Measurements from ENCODE around the gene PLCB1.
A peak's percentile ranks its signal among the peaks of the same experiment; 100 is the strongest.
"Not testable (repeated sequence)": the region's sequence is repeated elsewhere in the genome, so short reads cannot be mapped to it uniquely, and the experiment has no call there.

Gene PLCB1

DNA sequence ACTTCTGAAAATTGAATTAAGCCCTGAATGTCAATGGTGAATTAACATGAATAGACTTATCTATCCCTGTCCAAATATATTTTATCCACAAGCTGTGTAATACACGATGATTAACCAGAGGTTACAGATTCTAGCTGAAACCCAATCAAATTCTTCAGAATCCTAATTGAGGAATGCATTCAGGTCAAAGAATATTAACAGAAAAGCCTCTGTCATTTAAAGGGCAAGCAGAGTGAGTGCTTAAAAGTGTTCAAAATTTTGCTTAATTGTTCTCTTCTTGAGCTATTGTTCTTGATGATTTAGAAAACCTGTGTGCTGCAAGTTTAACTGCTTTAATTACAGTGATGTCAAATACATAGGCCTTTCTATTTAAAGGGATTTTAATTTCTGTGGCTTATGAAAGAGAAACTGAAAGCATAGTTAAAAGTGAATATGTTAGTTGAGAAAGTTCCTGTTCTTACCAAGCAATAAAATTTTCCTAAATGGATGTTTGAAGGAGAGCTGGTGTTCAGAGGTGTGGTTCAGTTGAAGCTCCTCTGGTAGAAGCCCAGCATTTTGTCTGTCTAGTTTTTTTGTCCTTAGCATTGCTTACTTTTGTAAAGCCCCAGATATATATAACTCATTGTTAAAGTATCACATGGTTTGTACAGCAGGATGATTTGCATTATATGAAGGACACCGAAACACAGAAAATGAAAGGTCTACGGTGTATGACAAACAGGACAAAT lies 470.5 kb downstream of the PLCB1 start:
- no peak for DNase-seq (ENCODE audit: low read depth)

DNA sequence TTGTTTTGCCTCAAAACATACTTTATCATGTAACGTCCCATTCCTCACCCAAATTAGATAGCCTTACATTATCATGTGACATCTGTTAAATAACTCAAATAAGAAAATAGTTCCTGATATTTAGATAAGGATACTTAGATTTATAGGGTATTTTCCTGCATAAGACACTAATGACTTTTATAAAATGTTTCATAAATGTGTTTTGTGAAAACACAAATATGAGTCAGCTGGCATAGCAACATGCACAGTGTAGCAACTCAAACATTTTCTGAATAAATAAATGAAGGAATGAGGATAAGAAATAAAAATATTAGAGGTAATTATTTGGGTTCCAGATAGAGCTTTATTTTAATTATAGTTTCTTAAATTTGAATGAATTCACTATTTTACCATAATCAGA lies 476.4 kb downstream of the PLCB1 start:
- peak; percentile 6 for DNase-seq (ENCODE audit: low read depth)

DNA sequence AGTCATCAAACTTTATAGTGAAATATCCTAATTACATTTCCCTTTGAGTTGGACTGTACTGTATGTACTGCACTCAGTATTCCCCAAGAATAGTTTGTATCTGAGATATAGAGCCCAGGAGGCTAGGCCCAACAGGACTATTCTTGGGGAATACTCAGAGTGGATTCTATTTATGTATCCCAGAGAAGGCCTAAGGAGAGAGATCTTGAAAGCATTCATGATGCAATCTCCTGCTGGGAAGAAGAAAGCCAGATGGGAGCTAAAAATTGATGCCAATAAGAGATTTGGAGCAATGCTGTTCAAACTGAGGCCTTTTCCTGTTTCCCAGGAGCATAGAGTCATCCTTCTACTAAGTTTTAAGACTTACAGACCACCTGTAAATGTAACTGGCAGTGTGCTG lies 484.7 kb downstream of the PLCB1 start:
- DNase-seq (ENCODE audit: low read depth), result peak; percentile 17

DNA sequence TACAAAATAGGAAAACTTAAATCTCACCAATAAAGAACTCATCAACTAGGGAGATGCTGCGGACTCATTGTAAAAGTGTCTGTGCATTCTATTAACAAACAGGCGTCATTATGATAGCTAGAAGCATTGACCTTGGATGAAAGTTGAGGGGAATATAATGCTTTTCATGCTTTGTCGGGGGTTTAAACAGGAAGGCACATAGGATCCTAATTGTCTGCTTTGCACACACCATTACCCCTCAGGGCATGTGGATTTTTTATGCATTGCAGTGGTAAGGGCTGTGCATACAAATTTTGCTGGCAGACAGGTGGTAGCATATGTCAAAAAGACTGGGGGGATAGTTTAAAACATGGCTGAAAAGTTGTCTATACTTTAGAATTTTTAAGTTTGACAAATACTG lies 488.9 kb downstream of the PLCB1 start:
- no peak for DNase-seq (ENCODE audit: low read depth)

DNA sequence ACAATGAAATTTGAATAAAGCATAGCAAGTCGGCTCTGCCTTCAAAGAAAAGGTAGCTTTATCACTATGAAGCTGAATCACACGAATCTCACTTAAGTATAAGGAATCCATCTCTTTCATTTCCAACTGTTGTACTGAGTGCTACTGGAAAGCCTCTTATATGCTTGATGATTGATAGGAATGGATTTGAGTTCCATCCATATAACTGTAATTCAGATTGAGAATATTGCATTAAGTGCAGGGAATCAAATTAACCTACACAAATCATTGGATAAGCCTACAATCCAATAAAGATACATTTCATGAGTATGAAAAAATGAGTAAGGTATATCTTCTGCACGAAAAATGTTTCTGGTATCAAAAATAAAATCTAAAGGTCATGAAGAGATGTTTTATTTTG lies 492.0 kb downstream of the PLCB1 start:
- DNase-seq (ENCODE audit: low read depth), result no peak

DNA sequence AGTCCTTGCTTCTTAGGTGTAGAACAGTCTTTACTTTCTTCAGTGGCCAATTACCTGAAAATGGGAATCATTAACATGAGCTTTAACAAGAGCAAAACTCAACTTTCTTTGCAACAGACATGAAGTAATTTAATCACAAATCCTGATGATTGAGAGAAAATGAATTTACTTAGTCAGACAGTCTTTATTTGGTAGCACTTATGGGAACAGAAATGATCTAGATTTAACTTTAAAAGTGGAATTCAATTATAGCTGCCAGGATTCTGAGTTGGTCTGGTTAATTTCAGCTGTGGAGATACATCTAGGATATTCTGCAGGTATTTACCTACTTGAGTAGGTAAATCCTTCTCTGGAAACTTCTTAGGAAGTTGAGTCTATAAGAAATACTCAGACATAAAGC lies 492.6 kb downstream of the PLCB1 start:
- DNase-seq (ENCODE audit: low read depth), result no peak

DNA sequence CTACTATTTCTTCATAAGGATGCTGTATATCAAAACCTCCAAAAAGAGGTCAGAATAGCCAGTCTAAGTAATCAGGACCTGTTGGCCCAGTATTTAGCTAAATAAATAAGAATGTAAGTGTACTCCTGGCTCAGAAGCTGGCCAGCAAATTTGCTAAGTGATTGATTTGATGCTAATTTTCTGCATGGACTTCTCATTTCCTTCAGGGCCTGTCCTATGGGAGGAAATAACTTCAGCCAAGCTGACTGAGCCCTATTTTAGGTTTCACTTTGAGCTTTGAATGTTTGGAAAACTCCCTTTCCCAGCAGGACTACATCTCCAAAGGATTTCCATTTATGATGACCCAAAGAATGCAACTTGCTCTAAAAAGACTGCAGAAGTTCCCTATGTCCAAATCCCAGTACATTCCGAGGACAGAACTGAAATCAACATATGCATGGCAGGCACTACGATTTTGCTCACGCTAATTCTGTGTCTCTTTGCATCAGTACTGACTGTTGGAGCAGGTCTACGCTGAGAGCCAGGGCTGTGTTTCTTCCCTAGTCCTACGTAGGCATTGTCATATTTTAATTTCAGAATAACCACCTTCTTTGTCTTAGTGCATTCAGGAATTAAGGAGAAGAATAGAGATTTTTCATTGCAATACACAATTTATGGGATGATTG lies 495.4 kb downstream of the PLCB1 start:
- DNase-seq (ENCODE audit: low read depth), result no peak

DNA sequence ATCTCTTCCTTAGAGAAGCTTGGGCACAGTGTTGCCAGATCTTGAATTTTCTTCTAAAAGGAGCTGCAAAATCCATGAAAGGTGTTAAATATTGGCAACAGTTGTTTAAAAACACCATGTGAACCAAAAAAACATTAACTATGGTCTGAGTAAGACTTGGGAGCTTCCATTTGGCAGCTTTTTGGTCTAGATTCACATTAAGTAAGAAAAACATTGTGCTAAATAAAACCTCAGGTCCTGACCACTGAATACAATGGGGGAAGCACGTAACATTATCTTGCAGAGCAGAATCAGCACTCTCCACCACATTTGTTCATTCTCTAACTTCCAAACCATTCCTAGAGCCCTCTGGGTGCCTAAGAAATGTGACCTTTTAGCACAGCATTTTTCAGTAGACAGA lies 499.2 kb downstream of the PLCB1 start:
- no peak for DNase-seq (ENCODE audit: low read depth)

DNA sequence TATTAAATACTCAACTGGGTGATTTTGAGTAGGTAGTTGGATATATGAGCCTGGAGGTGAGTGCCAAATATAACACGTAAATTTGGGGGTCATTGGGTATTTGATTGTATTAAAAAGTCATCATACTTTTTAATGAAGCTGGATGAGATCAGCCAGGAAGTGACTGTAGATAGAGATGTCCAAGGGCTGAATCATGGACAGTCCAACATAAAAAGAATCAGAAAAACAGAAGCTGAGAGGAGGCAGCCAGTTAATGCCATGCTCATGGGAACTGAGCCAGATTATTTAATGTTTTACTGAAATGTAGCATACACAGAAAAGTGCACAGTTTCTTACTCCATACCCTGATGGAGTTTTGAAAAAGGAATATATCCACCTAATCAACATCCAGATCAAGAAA lies 501.3 kb downstream of the PLCB1 start:
- DNase-seq (ENCODE audit: low read depth), result peak; percentile 6

DNA sequence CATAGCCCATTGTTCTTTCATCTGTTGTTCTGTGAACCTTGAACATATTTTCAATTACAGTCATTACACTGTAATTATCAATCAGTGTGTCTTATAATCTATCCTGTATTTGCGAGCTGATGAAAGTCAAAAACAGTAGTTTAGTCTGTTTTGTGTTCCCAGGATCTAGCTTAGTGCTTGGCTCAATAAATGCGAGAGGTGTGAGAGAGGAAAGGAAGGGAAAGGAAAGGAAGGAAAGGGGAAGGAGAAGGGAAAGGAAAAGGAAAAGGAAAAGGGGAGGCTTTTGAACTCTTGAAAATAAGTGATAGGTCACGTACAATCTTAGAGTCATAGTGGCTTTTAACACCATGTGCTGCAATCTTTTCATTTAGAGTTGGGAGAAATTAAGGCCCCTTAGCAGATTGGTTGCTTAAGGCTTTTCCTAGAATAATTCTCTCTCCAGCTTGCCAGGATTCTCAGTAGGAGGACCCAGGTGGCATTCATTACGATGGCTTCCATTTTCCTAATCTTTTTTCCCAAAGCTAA lies 503.0 kb downstream of the PLCB1 start:
- DNase-seq (ENCODE audit: low read depth), result no peak

DNA sequence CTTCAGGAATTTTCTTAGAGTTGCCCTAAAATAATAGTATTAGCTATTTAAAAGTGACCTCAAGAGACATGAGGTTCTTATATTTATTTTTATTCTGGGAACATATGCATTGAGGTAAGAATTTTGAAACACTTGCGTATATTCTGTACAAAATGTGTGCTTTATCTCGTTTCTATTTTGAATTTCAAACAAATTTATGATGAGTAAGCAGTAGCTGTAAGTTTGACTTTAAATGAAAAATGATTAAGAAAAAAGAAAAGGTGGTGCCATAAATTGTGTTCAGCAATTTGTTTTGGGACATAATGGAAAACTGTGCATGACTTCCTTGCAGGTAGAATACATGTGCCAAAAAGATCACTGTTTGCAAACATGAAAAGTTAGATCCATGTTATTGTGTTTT lies 503.8 kb downstream of the PLCB1 start:
- no peak for DNase-seq (ENCODE audit: low read depth)

DNA sequence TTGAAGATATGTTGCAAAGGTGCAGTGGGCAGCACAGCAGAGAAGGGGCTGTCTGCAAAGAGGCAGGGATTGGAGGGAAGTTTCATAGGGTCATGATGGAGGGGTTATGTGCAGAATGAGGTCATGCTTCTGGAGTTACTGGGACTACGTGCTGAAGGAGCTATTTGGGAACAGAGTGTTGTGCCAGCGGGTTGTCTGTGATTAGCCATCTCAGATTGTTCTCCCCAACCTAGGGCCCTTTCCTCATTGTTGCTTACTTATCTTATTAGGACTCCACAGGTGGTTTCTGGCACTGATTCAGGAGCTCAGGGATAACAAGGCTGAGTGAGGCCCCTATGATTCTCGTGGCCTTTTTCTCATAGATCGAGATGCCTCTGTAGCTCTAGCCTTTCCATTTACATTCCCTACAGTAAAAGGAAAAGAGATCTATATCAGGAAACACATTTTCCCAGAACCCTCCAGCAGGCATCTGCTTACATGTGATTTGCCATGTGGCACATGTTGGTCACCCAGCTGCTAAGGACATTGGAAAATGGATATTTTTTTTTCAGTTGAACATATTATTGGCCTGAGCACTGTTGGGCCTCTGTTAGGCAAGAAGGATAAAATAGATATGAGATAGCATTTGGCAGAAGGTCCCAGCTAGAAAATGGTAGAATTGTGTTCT lies 507.2 kb downstream of the PLCB1 start:
- DNase-seq (ENCODE audit: low read depth), result no peak

DNA sequence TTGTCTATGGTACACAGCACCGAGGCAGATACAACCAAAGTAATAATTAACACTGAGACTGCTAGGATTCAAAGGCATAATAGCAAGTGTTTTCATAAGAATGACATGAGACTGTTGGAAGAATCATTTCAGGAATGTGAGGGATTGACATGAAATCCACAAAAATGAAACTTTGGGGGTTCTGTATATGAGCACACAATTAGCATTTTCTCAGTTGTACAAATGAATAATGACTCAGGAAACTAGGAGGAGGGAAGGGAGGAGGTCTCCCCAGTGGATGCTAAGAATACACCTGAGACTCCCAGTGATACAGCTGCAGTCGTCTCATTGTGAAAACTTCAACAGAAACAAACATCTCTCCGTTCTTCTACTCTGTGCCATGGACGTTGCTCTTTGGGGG lies 508.4 kb downstream of the PLCB1 start:
- DNase-seq (ENCODE audit: low read depth), result no peak

DNA sequence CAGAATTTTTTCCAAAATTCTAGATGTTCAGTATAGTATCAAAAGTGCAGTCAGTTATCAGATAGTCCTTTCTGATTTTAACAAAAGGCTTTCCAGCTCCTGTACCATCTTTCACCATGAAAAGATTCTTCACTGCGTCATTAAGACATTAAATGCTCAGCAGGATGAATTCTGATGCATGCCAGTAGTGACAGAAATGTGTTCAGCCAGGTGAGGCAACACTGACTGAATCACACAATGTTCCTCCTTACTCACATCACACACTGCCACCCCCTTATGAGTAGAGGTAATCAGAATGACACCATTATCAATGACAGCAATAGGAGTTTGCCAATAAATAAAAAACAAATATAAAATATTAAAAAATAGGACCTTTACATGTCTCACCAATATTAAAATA lies 510.2 kb downstream of the PLCB1 start:
- DNase-seq (ENCODE audit: low read depth), result no peak

DNA sequence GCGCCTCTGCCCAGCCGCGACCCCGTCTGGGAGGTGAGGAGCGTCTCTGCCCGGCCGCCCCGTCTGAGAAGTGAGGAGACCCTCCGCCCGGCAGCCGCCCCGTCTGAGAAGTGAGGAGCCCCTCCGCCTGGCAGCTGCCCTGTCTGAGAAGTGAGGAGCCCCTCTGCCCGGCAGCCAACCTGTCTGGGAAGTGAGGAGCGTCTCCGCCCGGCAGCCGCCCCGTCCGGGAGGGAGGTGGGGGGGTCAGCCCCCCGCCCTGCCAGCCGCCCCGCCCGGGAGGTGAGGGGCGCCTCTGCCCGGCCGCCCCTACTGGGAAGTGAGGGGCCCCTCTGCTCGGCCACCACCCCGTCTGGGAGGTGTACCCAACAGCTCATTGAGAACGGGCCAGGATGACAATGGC lies 512.4 kb downstream of the PLCB1 start:
- DNase-seq (ENCODE audit: low read depth), result not testable (repeated sequence)

DNA sequence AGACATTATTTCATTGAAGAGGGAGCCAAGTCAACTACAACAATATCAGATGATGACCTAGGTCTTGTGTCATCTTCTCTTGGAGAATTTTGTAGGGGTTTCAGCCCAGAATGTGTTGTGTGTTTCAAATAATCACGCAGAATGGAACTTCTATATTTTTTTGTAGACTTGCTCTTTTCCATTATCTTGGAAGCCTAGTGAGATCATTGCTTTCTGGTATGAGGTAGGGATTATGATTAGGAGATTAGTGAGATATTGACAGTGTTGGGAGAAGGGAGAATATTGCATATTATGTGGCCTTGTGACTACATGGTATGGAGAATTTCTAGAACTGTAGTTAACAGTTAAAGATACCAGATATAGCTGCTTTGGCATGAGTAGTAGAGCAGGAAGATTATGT lies 513.3 kb downstream of the PLCB1 start:
- no peak for DNase-seq (ENCODE audit: low read depth)

DNA sequence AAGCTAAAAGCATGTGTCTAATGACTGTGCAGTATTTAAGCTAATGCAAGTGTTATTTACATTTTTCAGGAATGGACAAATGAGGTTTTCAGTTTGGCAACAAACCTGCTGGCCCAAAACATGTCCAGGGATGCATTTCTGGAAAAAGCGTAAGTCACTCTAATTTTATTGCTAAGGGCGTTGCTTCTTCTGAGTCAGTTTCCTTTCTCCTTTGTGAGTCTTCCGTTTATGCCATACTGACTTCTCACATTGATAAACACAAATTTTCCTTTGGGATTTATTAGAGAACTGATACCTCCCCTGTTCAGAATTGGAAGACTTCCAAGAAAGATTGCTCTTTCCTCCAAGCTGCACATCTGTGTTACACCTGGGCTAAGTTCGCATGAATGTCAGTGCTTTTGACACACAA lies 514.0 kb downstream of the PLCB1 start:
- DNase-seq (ENCODE audit: low read depth), result no peak

DNA sequence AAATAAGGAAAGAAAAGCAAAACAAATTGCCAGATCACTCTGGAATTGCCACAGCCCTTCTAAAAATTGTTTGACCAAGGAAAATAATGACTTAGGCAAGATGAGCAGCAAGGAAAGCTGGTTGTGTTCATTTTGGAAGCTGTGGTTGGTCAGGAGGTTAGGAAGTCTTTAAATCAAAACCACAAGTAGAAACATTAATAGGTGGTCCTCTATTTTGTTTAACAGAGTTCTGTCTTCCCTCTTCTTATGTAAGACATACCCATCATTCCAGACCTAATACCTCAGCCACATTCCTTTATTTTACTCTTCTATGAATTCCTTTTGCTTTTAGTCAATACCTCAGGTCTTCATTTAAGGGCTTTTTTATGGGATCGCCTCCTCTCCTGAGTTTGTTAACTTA lies 514.6 kb downstream of the PLCB1 start:
- DNase-seq (ENCODE audit: low read depth), result peak; percentile 65

DNA sequence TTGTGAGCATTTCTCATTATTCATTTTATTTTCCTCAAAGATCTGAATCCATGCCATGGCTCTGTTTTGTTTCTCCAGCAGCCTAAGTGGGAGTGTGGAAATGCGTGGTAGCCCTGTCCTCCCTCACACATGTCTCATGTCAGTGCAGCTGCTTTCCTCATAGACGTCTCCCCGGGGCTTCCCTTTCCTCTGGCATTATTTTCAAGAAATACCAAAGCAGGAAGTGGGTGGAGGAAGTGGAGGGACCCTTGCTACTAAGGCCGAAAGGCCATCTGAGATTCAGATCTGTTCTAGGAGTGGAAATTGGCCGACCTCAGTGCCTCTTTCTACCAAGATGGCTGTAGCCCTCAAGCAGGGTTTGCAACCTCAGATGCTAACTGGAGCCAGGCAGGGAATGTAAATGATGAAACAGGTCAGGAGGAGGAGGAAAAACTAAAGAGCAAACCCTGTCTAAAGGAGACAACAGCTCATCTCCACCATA lies 515.9 kb downstream of the PLCB1 start:
- DNase-seq (ENCODE audit: low read depth), result peak; percentile 74

DNA sequence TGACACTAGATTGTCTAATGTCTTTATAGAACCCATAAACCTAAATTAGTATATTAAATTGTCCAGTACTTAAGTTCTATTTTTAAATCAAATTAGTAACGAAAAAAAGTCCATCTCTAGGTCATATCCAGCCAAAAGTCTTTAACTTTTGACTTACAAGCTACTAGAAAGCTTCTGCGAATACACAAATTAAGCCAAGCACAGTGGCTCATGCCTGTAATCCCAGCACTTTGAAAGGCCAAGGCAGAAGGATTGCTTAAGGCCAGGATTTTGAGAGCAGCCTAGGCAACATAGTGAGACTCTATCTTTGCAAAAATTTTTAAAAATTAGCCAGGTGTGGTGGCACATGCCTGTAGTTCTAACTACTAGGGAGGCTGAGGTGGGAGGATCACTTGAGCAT lies 516.4 kb downstream of the PLCB1 start:
- no peak for DNase-seq (ENCODE audit: low read depth)

DNA sequence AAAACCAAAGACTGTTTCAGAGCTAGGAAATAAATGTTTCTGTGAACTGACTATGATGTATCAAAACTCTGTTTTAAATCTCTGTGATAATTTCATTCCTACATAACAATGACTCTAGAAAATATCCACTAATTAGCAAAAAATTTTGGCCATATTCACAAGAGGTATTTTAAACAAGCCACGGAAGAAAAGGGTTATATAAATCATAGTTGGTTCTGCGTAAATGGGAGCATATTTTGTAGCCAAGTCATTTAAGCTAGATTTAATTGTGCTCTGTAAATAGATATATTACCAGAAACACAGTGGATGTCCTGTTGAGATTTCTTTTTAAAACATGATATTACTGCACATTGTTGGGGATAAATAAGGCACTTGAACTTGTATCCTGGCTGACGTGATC lies 520.3 kb downstream of the PLCB1 start:
- DNase-seq (ENCODE audit: low read depth), result no peak

DNA sequence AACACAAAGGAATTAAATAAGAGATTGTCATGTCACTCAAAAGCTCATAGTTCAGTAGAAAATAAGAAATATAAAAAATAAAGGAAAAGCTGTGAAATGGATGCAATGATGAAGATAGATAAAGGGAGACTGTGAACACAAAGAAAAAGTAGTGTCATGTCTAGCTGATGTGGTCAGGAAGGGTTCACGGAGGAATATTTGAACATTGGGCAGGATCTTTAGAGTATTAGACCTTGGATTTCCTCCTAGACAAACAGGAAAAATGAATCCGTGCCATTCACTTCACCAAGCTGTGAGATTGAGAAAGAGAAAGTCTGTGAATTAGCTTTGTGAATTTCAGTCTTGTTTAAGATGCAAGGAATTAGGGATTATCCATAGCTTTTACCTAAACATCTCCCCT lies 522.4 kb downstream of the PLCB1 start:
- DNase-seq (ENCODE audit: low read depth), result no peak

DNA sequence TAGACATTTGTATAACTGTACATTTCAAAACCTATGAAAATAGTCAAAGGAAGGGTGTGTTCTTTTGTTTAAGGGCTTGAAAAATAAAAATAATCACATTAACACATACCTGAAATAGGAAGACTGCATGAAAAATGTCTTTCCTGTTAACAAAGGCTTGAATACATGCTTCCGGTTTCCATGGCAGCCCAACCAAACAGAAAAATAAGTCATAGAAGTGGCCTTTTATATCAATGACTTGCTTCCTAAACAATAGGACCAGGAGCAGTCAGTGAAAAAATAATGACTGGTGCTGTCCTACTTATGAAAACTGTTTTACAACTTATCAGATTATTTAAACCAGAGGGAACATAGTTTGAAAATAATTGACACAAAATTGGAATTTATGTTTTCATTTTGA lies 524.3 kb downstream of the PLCB1 start:
- DNase-seq (ENCODE audit: low read depth), result no peak

Measured in amniotic epithelial cell (primary cell).